DND-41 (cell line): ENCODE results near the gene KLHL14.

Experiments
- ATAC-seq: fragments of 200-7000 bp; cut with Tn5 transposase; 3 replicates; pipeline ENCODE4 v1.9.1; 2021; ENCODE audit warnings: low read depth; ENCODE audit not compliant: insufficient read depth
- DNase-seq: peaks from one replicate; pipeline ENCODE4 v3.0.0-alpha.2; 2020
- H2AFZ ChIP-seq: 2 replicates; pipeline ENCODE4 v1.6.0; 2012; ENCODE audit warnings: low read depth, low read length
- H3K27ac ChIP-seq: 2 replicates; pipeline ENCODE4 v1.5.1; 2012; ENCODE audit warnings: low read length, inconsistent platforms
- H3K27me3 ChIP-seq: fragments of 200-600 bp; sonication (generic); 2 replicates; pipeline ENCODE4 v1.6.0; 2012; ENCODE audit warnings: low read length, mild to moderate bottlenecking, inconsistent platforms; ENCODE audit not compliant: insufficient read depth, poor library complexity
- H3K36me3 ChIP-seq: 2 replicates; pipeline ENCODE4 v1.5.1; 2012; ENCODE audit warnings: low read length, inconsistent platforms; ENCODE audit not compliant: insufficient read depth
- H3K4me1 ChIP-seq: 2 replicates; pipeline ENCODE4 v1.5.1; 2012; ENCODE audit warnings: mild to moderate bottlenecking, low read length; ENCODE audit not compliant: insufficient read depth
- H3K4me2 ChIP-seq: 2 replicates; pipeline ENCODE4 v1.6.0; 2012; ENCODE audit warnings: mild to moderate bottlenecking, moderate library complexity, low read length, inconsistent platforms; ENCODE audit not compliant: insufficient read depth
- H3K4me3 ChIP-seq, 2 experiments: fragments of 200-600 bp in 1 of 2; shearing (Covaris generic) in 1 of 2; 2 replicates each; pipeline ENCODE4 v1.5.1; 2012 to 2016; ENCODE audit warnings: inconsistent platforms in 2 of 2, low read length in 2 of 2, mild to moderate bottlenecking in 2 of 2, low read depth in 1 of 2, moderate library complexity in 1 of 2
- H3K79me2 ChIP-seq: 2 replicates; pipeline ENCODE4 v1.6.0; 2012; ENCODE audit warnings: low read length, inconsistent platforms; ENCODE audit not compliant: insufficient read depth
- H3K9ac ChIP-seq: 2 replicates; pipeline ENCODE4 v1.6.0; 2012; ENCODE audit warnings: low read depth, mild to moderate bottlenecking, inconsistent platforms, low read length, moderate library complexity
- H3K9me3 ChIP-seq: 2 replicates; pipeline ENCODE4 v1.5.1; 2012; ENCODE audit warnings: low read length, moderate library complexity, mild to moderate bottlenecking, inconsistent platforms; ENCODE audit not compliant: insufficient read depth, severe bottlenecking
- H4K20me1 ChIP-seq: 2 replicates; pipeline ENCODE4 v1.6.0; 2012; ENCODE audit warnings: low read length; ENCODE audit not compliant: insufficient read depth
- EZH2 ChIP-seq: IDR thresholded peaks from 3 replicates; pipeline ENCODE4 v1.6.1; 2012; ENCODE audit warnings: borderline replicate concordance, low read depth, mild to moderate bottlenecking, moderate library complexity, low read length, inconsistent platforms; ENCODE audit not compliant: severe bottlenecking
- TF ChIP-seq, protein P1 (sequence below): IDR thresholded peaks from 2 replicates; pipeline ENCODE4 v1.5.1; 2012; ENCODE audit warnings: borderline replicate concordance, low read length, moderate library complexity, mild to moderate bottlenecking; ENCODE audit not compliant: poor library complexity, severe bottlenecking; ENCODE audit errors: extremely low read depth

KLHL14 gene, protein sequence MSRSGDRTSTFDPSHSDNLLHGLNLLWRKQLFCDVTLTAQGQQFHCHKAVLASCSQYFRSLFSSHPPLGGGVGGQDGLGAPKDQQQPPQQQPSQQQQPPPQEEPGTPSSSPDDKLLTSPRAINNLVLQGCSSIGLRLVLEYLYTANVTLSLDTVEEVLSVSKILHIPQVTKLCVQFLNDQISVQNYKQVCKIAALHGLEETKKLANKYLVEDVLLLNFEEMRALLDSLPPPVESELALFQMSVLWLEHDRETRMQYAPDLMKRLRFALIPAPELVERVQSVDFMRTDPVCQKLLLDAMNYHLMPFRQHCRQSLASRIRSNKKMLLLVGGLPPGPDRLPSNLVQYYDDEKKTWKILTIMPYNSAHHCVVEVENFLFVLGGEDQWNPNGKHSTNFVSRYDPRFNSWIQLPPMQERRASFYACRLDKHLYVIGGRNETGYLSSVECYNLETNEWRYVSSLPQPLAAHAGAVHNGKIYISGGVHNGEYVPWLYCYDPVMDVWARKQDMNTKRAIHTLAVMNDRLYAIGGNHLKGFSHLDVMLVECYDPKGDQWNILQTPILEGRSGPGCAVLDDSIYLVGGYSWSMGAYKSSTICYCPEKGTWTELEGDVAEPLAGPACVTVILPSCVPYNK

DNA sequence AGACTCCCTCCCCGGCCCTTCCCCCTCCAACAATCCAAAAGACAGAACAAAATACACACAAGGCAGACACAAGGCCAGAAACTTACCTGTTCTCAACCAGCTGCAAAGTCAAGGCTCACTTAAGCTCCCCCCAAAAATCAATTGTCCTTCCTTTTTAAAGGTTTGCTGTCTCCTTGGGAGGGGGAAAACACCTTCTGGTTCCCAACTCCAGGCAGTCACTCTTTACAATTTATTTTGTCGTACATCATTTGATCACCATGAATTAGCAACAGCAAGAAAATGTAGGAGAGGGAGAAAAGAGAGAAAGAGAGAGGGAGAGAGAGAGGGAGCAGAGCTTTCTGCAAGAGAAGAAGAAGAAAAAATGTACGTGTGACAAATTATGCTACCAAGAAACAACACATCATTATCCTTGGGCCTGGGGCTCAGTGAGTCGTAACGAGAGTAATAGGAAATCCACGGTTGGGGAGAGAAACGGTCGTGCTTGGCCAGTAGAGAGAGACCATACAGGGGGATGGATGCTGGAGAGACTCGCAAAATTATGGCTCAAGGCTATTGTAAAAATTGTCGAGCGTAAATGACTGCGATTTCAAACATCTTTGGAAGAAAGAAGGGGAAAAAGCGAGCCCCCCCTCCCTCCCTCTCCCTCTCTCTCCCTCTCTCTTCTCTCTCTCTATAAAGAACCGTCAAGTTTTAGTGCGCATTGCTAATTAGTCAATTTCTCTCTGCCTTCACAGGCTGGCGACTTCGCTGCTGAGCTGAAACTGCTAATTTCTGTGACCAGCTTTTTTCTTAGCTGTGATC is at the start of gene KLHL14:
TSS of gene KLHL14 (minus strand) at position 443 of the 801 bp plus-strand sequence. CDS start 2,432 bp downstream, outside the sequence.
- no peak within 1 kb of the TSS for H3K4me3 ChIP-seq
- H3K27me3 ChIP-seq = no peaks in the 10 kb centered on the region
- peaks cover 6% of the 10 kb centered on the region; the same call in 1 of the 2 replicates for H3K4me1 ChIP-seq
- H3K36me3 ChIP-seq = no peaks in the 10 kb centered on the region
- no peak within 1 kb of the TSS for H3K9ac ChIP-seq
- ATAC-seq (no peak), DNase-seq (no peak)
- TF ChIP-seq EZH2 = no peak
- H3K79me2 ChIP-seq = no peaks in the 10 kb centered on the region
- no peak within 1 kb of the TSS for H3K4me2 ChIP-seq
- no peaks in the 10 kb centered on the region for H3K9me3 ChIP-seq
- no peak within 1 kb of the TSS for H3K27ac ChIP-seq
- no peak within 1 kb of the TSS for H2AFZ ChIP-seq
- H4K20me1 ChIP-seq = no peaks in the 10 kb centered on the region

DNA sequence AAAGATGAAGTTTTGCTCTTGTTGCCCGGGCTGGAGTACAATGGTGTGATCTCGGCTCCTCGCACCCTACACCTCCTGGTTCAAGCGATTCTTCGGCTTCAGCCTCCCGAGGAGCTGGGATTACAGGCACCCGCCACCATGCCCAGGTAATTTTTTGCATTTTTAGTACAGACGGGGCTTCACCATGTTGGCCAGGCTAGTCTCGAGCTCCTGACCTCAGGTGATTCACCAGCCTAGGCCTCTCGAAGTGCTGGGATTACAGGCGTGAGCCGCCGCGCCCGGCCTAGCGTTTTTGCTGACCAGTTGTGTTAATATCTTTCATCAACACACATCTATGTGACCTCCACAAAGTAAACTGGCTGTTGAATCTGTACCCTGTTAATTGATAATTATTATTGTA is 49.4 kb upstream of the KLHL14 start:
- Histone ChIP-seq H4K20me1 (no peaks in the 10 kb centered on the region), H3K4me3 (no peak overlapping the region), H3K4me1 (no peaks in the 10 kb centered on the region), H3K36me3 (no peaks in the 10 kb centered on the region), H2AFZ (no peak overlapping the region), H3K27me3 (no peaks in the 10 kb centered on the region), H3K9ac (no peak overlapping the region), H3K27ac (no peak overlapping the region), H3K79me2 (no peaks in the 10 kb centered on the region), H3K9me3 (no peaks in the 10 kb centered on the region), H3K4me2 (no peak overlapping the region)
- TF ChIP-seq EZH2 = no peak
- TF ChIP-seq, protein P1, sequence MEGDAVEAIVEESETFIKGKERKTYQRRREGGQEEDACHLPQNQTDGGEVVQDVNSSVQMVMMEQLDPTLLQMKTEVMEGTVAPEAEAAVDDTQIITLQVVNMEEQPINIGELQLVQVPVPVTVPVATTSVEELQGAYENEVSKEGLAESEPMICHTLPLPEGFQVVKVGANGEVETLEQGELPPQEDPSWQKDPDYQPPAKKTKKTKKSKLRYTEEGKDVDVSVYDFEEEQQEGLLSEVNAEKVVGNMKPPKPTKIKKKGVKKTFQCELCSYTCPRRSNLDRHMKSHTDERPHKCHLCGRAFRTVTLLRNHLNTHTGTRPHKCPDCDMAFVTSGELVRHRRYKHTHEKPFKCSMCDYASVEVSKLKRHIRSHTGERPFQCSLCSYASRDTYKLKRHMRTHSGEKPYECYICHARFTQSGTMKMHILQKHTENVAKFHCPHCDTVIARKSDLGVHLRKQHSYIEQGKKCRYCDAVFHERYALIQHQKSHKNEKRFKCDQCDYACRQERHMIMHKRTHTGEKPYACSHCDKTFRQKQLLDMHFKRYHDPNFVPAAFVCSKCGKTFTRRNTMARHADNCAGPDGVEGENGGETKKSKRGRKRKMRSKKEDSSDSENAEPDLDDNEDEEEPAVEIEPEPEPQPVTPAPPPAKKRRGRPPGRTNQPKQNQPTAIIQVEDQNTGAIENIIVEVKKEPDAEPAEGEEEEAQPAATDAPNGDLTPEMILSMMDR = no peak
- ATAC-seq (no peak), DNase-seq (no peak)

DNA sequence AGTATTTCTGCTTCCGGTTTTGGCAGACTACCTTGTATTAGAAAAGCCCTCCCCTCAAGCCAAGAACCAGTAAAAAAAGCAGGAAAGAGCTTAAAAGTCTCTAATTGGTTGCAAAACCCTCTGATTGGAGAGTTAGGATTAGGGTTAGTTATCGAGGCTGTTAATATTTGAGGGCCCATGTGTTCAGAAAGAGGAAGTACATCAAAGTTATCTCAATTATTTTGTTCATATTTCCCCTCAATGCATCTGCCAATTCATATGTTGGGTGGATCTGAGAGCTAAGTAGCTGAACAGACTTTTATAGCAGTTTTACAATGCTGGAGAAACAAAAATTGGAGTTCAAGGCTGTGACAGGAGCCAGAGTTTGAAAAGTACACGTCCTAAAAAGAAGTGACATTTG is 43.1 kb upstream of the KLHL14 start:
- no peak for DNase-seq
- Histone ChIP-seq H3K36me3 (no peaks in the 10 kb centered on the region), H3K27me3 (no peaks in the 10 kb centered on the region), H3K4me2 (no peak overlapping the region), H3K9me3 (no peaks in the 10 kb centered on the region), H3K27ac (no peak overlapping the region), H3K9ac (no peak overlapping the region), H3K4me1 (no peaks in the 10 kb centered on the region), H2AFZ (no peak overlapping the region), H4K20me1 (no peaks in the 10 kb centered on the region), H3K4me3 (no peak overlapping the region), H3K79me2 (no peaks in the 10 kb centered on the region)
- TF ChIP-seq, protein P1 = no peak
- no peak for TF ChIP-seq EZH2
- ATAC-seq = no peak
